HUDEP-2 (cell line): ENCODE results near the gene GDF2.

ENCODE experiments used
- DNase-seq, 76 experiments: peaks; one replicate each; lab custom pipeline; 2025; ENCODE audit not compliant: unreplicated experiment in 76 of 76; lab: John Stamatoyannopoulos, UW

Gene GDF2

GRCh38 chr10:47366181-47366631 is 44.0 kb downstream of the GDF2 start:
- no peak for DNase-seq

DNA sequence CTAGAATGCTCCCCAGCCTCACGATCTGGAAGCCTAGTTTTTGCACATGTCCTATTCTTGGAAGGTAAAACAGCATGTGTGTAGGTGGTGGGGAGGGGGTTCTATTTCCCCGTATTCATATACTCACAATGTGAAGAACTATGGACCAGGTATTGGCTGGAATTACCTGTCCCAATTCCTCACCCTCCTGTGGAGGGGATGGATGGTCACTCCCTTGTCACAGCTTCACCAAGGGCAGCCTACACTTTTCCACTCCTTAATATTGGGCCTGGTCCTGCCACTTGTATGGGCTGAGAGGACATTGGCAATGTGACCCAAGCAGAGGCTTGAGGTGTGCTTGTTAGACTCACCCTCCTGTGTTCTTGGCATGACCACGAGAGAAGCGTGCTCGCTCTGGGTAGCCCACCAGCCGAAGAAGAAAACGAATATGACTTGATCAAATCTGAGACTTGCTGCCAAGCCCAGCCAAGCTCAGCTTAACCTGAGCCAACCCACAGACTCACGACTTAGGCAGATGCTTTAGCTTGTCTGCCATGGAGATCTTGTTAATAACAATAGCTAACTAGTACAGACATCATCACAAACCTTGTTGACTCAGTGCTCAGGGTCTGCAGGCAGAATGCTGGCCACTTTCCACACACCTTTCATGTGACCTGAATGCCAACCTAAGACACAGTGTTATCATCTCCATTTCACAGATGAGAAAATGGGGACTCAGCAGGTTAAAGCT is 44.6 kb downstream of the GDF2 start:
- no peak for DNase-seq

DNA sequence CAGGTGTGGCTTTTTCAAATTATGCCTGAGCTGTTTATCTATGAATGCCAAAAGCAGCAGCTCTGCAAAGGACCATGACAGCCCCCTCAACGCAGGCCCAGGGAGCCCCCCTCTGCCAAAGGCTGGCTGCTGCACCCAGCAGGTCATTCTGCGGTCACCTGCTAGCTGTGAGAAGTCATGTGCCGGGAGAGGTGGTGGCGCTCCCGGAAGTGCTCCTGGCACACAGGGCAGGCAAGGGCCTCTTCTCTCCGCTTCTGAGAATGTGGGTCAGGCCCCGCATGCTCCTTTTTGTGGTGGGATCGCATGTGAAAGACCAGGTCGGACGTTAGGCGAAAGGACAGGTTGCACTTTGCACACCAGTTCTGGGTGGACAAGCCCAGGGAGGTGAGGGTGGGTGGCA is 45.4 kb downstream of the GDF2 start:
- no peak for DNase-seq

GRCh38 chr10:47368431-47369180 is 46.4 kb downstream of the GDF2 start:
- DNase-seq: no peak

GRCh38 chr10:47369251-47369894 is 47.1 kb downstream of the GDF2 start:
- DNase-seq: no peak

GRCh38 chr10:47370015-47370767 is 47.9 kb downstream of the GDF2 start:
- no peak for DNase-seq

DNA sequence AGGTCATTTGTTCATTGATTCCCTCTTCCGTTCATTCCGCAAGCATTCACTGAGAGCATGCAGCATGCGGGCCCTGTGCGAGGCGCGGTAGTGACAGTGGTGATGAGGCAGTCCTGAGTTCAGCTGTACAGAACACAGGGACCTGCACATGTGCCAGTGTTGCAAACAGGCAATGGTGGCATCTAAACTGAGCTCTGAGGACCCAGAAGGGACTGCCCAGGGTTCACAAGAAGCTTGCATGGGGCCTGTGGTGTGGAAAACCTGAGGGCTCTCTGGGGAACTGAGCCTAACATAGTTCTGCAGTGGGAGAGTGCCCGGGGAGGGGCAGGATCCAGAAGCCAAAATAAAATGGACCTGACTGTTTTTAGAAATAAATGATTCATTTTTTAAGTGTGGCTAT is 48.6 kb downstream of the GDF2 start:
- no peak for DNase-seq

DNA sequence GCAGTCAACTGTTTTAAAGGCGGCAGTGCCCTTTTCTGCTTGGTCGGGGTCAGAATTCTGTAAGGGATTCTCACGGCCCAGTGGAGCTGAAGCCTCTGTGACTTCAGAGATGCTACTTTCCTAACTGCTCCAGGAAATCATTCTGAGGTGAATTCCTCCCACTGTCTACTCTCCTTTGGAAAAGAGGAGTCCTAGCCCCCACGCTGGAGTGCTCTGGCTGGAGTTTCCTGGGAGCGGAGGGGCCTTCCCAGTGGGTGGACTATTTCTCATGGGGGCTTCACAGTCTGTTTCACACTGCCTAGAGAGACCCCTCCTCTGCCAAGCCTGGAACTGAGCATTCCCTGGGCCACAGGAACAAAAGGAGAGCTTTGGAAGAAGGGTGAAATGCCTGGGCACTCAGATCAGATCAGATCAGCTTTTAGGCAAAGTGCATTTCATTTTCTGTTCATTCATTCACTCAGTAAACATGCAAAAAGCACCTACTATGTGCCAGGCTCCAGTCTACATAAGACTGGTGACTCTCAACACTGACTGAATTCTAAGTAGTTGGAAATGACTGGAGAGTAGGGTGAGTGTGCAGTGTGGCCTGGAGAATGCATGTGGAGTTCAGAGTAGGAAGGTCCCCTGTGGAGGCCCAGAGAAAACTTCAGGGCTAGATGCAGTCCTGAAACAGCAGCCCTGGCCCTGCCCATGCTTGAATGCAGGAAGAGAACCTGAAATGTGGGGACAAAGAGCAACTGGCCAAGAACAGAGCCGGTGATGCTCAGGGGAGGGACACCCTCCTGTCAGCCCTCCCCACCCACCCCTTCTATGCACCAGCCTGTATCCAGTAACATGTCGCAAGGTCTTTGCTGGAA is 49.6 kb downstream of the GDF2 start:
- no peak for DNase-seq

- DNase-seq: no peak
Observed at GRCh38 chr10:47372726-47373125, 50.5 kb downstream of the GDF2 start.

GRCh38 chr10:47374611-47375536 is 52.6 kb downstream of the GDF2 start:
- no peak for DNase-seq

GRCh38 chr10:47376522-47377220 is 54.4 kb downstream of the GDF2 start:
- DNase-seq: no peak
